Gastrocnemius medialis (tissue), 4 donors: Measurements from ENCODE around the gene TINAGL1. TPM values are rescaled to one million over a fixed set of nuclear protein-coding genes. Genes with fewer than 3 reads are reported as not detected.
A peak's percentile ranks its signal among the peaks of the same experiment; 100 is the strongest.

Experiments
- ATAC-seq, 2 donors: fragments of 150-250 bp; one replicate each; pipeline ENCODE4 v1.9.1; 2016
- DNase-seq, 2 donors: peaks; one replicate each; pipeline ENCODE4 v3.0.0-alpha.2; 2019
- H3K27ac ChIP-seq, 4 donors: fragments of 200-600 bp; sonication (generic); 1 replicate in 1 of 4; 2 replicates in 3 of 4; pipeline ENCODE4 v1.5.1; 2016 to 2018; ENCODE audit warnings: mild to moderate bottlenecking in 2 of 4, moderate library complexity in 1 of 4
- H3K27me3 ChIP-seq, 3 donors: fragments of 200-600 bp; sonication (generic) in 2 of 3; 1 replicate in 1 of 3; 2 replicates in 2 of 3; pipeline versions ENCODE4 v1.5.1 to v1.6.0; 2016 to 2019; ENCODE audit warnings: mild to moderate bottlenecking in 1 of 3, moderate library complexity in 1 of 3
- H3K36me3 ChIP-seq, 2 donors: fragments of 200-600 bp; sonication (generic) in 1 of 2; one replicate each; pipeline ENCODE4 v1.5.1; 2017 to 2018
- H3K4me1 ChIP-seq, 2 donors: fragments of 200-600 bp; sonication (generic) in 1 of 2; one replicate each; pipeline ENCODE4 v1.5.1; 2016 to 2017; ENCODE audit warnings: mild to moderate bottlenecking in 2 of 2
- H3K4me3 ChIP-seq, 4 donors: fragments of 200-600 bp; sonication (generic) in 3 of 4; 1 replicate in 1 of 4; 2 replicates in 3 of 4; pipeline ENCODE4 v1.5.1; 2016 to 2019; ENCODE audit warnings: mild to moderate bottlenecking in 2 of 4
- H3K9me3 ChIP-seq, 3 donors: fragments of 200-600 bp; sonication (generic) in 2 of 3; 1 replicate in 1 of 3; 2 replicates in 2 of 3; pipeline ENCODE4 v1.5.1; 2016 to 2019
- POLR2A ChIP-seq, 2 donors: fragments of 450-650 bp; IDR thresholded peaks; one replicate each; pipeline ENCODE4 v1.6.1; 2017; ENCODE audit warnings: antibody characterized with exemption in 2 of 2, mild to moderate bottlenecking in 2 of 2, moderate library complexity in 2 of 2
- in situ Hi-C, 4 donors: fragments of 200-750 bp; cut with MboI; loops; one replicate each; pipeline versions ENCODE4 v1.15.0 to v1.8.0; 2017; ENCODE audit warnings: low sequenced_read_pairs in 4 of 4
- intact Hi-C: fragments of 100-400 bp; cut with DNase I; formaldehyde crosslinking; loops from one replicate; pipeline ENCODE4 v1.15.1; 2023; ENCODE audit warnings: low total_unique reads
- total RNA-seq, 4 donors: library from RNA; depleted of rRNA; stranded (reverse); fragments of >200 nt; gene quantifications; one replicate each; pipeline versions ENCODE4 v1.1.0 to v1.2.3, GENCODE V29; 2016
- TF ChIP-seq, protein P1 (sequence below), 5 experiments: fragments of 450-650 bp in 3 of 5; fragments of 200-600 bp in 2 of 5; sonication (generic) in 2 of 5; IDR thresholded peaks in 4 of 5; conservative IDR thresholded peaks in 1 of 5; 1 replicate in 4 of 5; 2 replicates in 1 of 5; pipeline ENCODE4 v1.5.1; 2016 to 2019; ENCODE audit warnings: antibody characterized with exemption in 5 of 5, mild to moderate bottlenecking in 3 of 5, moderate library complexity in 3 of 5

The TINAGL1 gene
- total RNA-seq, 4 donors from 2014 or later = 50.3 to 120 (median 105) TPM

DNA sequence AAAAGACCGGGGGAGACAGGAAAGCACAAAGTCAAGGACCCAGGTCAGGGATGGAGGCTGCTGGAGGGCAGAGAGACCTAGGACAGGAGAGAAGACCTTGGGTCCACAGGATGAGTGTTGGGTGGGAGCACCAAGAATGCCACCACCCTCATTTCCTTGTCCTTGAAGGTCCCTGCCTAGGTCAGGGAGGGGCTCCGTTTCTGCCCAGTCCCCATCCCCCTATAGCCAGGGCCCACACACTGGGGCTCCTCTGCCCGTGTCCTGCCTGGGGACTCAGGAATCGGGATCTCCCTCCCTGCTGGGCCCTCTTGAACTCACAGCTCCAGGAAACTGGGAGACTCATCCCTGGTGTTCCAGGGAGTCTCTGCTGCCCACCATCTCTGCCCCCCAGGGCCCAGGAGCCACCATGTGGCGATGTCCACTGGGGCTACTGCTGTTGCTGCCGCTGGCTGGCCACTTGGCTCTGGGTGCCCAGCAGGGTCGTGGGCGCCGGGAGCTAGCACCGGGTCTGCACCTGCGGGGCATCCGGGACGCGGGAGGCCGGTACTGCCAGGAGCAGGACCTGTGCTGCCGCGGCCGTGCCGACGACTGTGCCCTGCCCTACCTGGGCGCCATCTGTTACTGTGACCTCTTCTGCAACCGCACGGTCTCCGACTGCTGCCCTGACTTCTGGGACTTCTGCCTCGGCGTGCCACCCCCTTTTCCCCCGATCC lies 584 bp downstream of the TINAGL1 start:
- Histone ChIP-seq H3K4me1 (peaks cover 0 to 10% of the 10 kb centered on the region in 2 donors), H3K9me3 (no peaks in the 10 kb centered on the region), H3K4me3 (peak overlapping the region; percentile 54 to 67 (median 57)), H3K27me3 (no peaks in the 10 kb centered on the region), H3K36me3 (no peaks in the 10 kb centered on the region), H3K27ac (peak overlapping the region; percentile 62 to 83 (median 76))
- ATAC-seq (no peak), DNase-seq (no peak)
- in situ Hi-C loops = no loop called here
- TF ChIP-seq, protein P1, sequence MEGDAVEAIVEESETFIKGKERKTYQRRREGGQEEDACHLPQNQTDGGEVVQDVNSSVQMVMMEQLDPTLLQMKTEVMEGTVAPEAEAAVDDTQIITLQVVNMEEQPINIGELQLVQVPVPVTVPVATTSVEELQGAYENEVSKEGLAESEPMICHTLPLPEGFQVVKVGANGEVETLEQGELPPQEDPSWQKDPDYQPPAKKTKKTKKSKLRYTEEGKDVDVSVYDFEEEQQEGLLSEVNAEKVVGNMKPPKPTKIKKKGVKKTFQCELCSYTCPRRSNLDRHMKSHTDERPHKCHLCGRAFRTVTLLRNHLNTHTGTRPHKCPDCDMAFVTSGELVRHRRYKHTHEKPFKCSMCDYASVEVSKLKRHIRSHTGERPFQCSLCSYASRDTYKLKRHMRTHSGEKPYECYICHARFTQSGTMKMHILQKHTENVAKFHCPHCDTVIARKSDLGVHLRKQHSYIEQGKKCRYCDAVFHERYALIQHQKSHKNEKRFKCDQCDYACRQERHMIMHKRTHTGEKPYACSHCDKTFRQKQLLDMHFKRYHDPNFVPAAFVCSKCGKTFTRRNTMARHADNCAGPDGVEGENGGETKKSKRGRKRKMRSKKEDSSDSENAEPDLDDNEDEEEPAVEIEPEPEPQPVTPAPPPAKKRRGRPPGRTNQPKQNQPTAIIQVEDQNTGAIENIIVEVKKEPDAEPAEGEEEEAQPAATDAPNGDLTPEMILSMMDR (IDR thresholded peaks at IDR 0.05 in 4 of 5, conservative IDR thresholded peaks at IDR 0.05 in 1 of 5) = no peak
- no peak for TF ChIP-seq POLR2A (IDR thresholded peaks at IDR 0.05)
- intact Hi-C loops = no loop called here

DNA sequence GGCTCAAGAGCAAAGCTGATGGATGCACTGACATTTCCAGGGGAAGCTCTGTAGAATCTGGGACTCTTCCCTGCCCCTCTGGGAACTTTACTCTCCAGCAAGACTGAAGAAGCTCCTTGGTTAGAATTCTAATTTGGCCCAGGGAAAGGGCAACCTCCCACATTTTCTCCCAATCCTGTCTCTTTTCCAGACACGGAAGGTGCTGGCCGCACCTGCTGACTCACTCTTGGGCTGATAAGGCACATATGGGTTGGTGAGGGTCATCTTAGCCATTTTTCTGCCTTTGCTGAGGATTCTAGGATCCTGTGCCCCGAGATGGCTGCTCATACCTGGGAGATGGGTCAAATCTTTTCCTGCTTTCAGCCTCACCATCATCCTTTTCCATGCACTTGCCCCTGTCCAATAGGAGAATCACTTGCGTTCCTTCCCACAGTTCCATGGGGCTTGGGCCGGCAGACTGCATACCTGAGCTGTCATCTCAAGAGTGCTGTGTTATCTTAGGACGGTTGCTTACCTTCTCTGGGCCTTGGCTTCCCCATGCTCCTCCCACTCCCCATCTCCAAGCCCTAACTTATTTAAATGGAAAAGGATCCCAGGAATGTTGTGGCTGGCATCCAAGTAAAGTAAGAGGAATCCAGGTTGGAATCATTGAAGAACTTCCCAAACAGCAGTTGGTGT lies 1.3 kb downstream of the TINAGL1 start:
- intact Hi-C loops = no loop called here
- in situ Hi-C loops = no loop called here
- DNase-seq = no peak
- no peak for ATAC-seq
- Histone ChIP-seq H3K9me3 (no peaks in the 10 kb centered on the region), H3K4me3 (peak overlapping the region; percentile 54 to 67 (median 57)), H3K27me3 (no peaks in the 10 kb centered on the region), H3K36me3 (no peaks in the 10 kb centered on the region), H3K4me1 (peaks cover 0 to 10% of the 10 kb centered on the region in 2 donors), H3K27ac (peak overlapping the region; percentile 62 to 83 (median 76))
- TF ChIP-seq, protein P1 (IDR thresholded peaks at IDR 0.05 in 4 of 5, conservative IDR thresholded peaks at IDR 0.05 in 1 of 5) = no peak
- TF ChIP-seq POLR2A (IDR thresholded peaks at IDR 0.05) = no peak

DNA sequence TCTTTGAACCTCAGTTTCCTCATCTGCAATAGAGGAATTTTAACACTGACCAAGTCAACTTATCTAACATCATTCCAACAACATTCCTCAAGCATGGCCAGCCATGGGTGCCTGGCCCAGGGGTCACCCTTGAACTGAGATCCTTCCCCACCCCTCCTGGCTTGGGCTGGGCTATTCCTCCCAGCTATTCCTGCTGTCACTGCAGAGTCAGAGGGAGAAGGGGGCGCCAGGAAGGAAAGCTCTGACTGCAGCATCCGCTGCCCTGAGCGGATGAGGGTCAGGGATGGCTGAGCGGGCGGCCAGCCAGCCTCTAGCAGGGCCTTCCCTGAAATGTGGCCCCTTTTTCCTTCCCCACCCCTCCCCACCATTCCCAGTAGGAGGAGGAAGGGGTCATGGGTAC lies 3.1 kb downstream of the TINAGL1 start:
- in situ Hi-C loops = no loop called here
- intact Hi-C loops = no loop called here
- H3K4me3 ChIP-seq = peak overlapping the region; percentile 38 to 67 (median 41)
- ATAC-seq = no peak
- no peak for DNase-seq
- H3K36me3 ChIP-seq = no peaks in the 10 kb centered on the region
- H3K4me1 ChIP-seq = peaks cover 8 to 11% of the 10 kb centered on the region in 2 donors
- H3K27ac ChIP-seq = peak overlapping the region; percentile 45 to 83 (median 66)
- no peak for TF ChIP-seq POLR2A (IDR thresholded peaks at IDR 0.05)
- TF ChIP-seq, protein P1 (IDR thresholded peaks at IDR 0.05 in 4 of 5, conservative IDR thresholded peaks at IDR 0.05 in 1 of 5) = no peak
- no peaks in the 10 kb centered on the region for H3K9me3 ChIP-seq
- no peaks in the 10 kb centered on the region for H3K27me3 ChIP-seq

DNA sequence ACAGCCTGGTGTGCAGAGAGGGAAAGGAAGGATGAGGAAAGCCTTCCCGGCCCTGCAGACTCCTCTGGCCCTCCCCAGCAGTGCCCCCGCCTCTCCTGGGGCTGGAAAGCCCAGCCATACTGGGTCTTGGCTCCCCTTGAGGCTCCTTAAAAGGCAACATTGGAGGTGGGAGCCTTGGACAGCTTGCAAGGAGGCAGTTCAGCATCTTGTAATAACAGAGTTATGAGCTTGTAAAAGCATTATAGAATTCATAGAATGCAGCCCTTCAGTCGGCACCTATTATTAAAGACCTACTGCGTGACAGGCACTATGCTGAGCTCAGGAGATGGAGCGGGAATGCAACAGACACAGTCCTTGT lies 4.2 kb downstream of the TINAGL1 start:
- no peak for TF ChIP-seq POLR2A (IDR thresholded peaks at IDR 0.05)
- TF ChIP-seq, protein P1 (IDR thresholded peaks at IDR 0.05 in 4 of 5, conservative IDR thresholded peaks at IDR 0.05 in 1 of 5) = no peak
- Histone ChIP-seq H3K4me3 (peak overlapping the region; percentile 38 to 67 (median 41)), H3K36me3 (no peaks in the 10 kb centered on the region), H3K27me3 (no peaks in the 10 kb centered on the region), H3K4me1 (peaks cover 13 to 17% of the 10 kb centered on the region in 2 donors), H3K9me3 (no peaks in the 10 kb centered on the region), H3K27ac (peak overlapping the region; percentile 52 to 83 (median 66))
- in situ Hi-C loops (no loop called here), intact Hi-C loops (no loop called here)
- ATAC-seq (no peak), DNase-seq (no peak)
